HL-60/S4 treated with phorbol 12-myristate 13-acetate at 8.2 ng/mL for 4 days and 3 days (cell line): ENCODE data around the gene PXN.
"Not testable (repeated sequence)": the region's sequence is repeated elsewhere in the genome, so short reads cannot be mapped to it uniquely, and the experiment has no call there.

ENCODE experiments used
- in situ Hi-C: fragments of 300-500 bp; cut with MboI; formaldehyde crosslinking; loops from 2 replicates; pipeline ENCODE4 v1.15.0; 2022; ENCODE audit warnings: low sequenced_read_pairs

Gene PXN

DNA sequence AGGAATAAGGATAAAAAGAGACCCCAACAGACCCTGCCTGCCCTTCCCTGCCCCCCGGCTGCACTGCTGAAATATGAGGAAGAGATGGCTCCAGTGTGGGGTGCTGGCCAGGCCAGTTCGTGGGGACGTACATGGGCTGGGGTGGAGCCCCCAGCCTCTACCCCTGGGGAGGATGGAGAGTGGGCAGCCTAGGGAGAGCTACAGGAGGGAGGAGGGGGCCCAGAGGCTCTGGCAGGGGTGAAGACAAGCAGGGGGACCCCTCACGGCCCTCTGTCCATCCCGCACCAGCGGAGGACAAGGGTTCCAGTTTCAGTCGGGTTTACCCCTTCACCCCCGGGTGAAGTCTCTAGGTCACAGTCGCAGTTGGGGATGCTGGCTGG, 53.6 kb downstream of the PXN start:
- in situ Hi-C loops, result no loop called here

DNA sequence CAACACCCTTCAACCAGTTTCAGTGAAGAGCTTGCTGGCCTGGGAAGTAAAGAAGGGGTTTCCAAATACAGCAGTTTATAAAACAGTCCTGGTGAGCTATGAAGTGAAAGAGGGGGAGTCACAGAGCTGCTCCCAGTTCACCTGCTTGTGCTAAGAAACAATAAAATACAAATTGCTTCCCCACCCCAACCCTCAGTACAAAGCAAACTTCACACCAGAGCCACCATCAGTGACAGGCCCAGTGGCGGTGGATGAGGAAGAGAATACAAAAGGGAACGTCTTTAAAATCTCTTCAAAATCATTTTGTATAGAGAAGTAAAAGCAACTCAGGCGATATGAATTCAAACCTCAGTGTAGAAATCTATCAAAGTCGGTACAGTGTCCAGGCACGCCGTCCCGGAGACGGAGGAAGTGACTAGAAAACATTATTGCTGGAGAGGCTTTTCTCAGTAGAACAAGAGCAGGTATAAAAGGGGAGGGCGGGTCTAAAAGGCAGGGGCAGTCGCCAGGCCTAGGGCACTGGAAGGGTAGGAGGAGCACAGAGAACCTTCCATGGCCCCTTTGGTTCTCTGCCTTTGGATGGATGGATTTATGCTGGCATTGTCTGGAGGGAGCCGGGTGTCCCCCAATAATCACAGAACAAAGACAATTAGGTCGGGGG, 54.2 kb downstream of the PXN start:
- in situ Hi-C loops, result no loop called here

DNA sequence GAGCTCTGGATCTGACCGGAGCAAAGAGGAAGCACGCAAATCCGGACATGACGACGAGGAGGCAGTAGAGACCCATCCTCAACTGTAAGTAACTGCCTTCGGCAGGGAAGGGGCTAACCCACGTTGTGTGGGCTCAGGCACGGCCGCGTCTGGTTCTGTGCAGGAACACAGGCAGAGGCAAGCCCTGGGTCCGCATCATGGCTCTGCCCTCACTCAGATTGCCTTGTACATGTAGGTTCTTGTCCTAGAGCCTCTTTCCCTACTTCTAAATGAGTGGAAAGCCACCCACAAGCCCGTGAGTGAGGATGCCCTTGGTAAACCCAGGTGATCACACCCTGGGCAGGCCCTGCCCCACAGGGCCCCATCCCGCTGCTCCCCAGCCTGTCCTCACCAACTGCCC, 55.7 kb downstream of the PXN start:
- in situ Hi-C loops, result no loop called here

DNA sequence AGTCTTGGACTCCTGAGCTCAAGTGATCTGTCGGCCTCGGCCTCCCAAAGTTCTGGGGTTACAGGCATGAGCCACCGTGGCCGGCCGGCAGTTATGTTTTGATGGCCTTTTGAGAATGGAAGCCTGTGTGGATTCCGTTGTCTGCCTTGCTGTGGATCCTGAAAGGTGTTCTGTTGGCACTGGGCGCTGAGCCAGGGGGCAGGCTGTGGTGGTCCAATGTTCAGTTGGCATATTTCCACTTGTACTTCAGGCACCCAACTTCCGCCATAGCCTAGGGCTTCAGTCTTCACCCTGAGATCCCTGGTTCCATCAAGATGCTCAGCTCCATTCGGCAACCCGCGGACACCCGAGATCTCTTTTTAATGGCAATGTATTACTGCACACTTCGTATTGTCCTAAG, 58.3 kb downstream of the PXN start:
- in situ Hi-C loops, result no loop called here

DNA sequence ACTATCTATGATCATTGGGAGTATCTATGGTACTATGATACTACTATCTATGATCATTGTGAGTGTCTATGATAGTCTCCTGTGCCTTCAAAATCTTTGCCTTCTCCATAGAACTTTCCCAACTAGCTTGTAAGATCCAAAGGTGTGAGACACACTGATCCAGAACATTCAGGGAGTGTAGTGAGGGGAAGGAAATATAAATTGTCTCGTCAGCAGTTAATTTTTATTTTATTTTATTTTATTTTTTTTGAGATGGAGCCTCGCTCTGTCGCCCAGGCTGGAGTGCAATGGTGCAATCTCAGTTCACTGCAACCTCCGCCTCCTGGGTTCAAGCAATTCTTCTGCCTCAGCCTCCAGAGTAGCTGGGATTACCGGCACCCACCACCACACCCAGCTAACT, 58.7 kb downstream of the PXN start:
- in situ Hi-C loops, result not testable (repeated sequence)

DNA sequence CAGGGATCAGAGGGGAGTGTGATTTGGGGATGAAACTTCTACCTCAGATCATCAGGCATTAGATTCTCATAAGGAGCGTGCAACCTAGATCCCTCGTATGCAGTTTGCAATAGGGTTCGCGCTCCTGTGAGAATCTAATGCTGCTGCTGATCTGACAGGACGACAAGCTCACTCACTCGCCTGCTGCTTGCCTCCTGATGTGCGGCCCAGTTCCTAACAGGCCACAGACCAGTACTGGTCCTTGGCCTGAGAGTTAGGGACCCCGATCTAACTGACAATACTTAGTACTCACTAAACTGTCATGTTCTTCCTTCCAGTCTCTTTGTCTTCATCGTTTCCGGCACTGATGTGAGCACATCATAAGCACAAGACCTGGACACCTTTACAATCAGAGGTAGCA, 59.3 kb downstream of the PXN start:
- in situ Hi-C loops, result no loop called here

DNA sequence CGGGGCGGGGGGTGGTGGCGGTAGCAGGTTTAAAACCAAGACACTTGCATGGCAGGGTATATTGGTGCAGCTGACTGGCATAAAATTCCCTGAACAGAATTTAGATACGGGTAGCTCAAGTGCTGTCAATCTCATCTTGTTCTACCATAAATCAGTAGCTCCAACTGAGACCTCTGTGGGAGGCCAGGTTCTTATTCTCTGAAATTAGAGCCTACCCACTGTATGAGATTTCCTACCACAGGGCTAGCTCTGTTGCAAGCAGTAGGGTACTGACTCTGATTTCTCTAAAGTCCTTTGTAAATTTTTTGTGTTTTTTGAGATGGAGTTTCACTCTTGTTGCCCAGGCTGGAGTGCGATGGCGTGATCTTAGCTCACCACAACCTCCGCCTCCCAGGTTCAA, 61.4 kb downstream of the PXN start:
- in situ Hi-C loops, result no loop called here

DNA sequence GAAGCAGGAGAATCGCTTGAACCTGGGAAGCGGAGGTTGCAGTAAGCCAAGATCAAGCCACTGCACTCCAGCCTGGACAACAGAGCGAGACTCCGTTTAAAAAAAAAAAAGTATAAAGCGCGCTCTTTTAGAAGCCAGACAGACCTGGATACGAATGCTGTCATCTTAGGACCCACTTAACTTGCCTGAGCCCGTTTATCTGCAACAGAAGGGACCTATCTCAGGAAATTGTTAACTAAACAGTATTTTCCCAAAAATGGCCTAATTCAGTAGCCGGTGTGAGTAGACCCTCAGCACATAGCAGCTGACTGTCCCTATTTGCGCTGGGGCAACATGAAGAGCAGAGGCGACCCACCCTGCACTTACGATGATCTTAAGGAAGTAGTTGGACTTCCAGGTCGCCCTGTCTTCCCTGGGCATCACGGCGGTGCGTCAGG, 65.1 kb downstream of the PXN start:
- in situ Hi-C loops, result no loop called here

DNA sequence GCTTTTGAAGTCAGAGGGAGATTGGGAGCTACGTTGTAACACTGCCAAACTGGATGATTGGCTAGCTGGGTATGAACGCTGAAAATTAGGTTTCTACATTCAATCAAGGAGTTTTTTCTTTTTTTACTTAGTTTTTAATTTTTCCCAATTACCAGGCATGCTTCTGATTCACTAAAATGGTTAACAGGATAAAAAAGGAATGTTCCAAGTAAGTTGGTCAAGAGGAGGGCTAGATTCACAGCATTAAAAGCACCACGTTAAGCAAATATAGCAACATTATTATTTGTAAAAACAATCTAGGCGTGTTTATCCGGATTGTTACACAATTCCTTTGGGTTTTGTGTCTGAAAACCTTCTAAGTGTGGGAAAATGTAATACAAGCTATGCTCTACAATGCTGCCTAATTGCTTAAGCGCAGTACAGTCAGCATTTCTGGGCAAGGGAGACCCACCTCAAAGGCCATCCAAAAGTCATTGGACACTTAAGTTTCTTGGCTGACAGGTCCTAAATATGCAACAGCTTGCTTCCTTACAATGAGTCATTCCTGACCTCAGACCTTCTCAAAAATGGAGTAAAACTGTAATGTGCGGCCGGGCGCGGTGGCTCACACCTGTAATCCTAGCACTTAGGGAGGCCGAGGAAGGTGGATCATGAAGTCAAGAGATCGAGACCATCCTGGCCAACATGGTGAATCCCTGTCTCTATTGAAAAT, 65.8 kb downstream of the PXN start:
- in situ Hi-C loops, result no loop called here

DNA sequence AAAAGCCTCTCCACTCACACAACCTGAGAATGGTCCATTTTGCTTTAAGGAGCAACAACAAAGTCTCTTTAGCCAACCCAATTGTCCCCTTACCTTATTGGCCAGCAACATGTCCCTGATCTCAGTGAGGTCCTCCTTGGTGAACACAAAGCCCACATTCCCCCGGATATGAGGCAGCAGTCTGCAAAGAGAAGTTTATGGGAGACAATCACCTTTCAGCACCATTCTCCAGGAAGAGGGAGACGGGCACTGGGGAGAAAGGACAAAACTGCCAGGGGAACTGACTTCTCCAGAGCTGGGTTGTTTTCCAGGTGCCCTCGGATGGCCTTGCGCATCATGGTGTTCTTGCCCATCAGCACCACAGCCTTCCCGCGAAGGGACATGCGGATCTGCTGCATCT, 66.5 kb downstream of the PXN start:
- in situ Hi-C loops, result no loop called here

DNA sequence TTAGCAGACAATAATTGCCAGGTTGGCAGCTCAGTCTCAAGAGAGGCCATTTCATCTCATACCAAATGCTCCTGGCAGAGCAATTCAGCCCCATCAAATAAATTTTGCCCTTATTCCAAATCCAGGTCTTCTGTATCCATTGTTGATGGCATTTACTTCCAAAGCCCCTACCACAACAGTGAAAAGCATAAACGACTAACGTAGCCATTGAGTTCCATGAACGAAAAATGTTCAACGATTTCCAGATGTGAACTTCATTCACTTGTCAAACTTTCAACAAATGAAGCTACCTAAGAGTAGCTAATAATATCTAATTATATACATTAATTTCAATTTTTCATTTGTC, 68.0 kb downstream of the PXN start:
- in situ Hi-C loops, result no loop called here

DNA sequence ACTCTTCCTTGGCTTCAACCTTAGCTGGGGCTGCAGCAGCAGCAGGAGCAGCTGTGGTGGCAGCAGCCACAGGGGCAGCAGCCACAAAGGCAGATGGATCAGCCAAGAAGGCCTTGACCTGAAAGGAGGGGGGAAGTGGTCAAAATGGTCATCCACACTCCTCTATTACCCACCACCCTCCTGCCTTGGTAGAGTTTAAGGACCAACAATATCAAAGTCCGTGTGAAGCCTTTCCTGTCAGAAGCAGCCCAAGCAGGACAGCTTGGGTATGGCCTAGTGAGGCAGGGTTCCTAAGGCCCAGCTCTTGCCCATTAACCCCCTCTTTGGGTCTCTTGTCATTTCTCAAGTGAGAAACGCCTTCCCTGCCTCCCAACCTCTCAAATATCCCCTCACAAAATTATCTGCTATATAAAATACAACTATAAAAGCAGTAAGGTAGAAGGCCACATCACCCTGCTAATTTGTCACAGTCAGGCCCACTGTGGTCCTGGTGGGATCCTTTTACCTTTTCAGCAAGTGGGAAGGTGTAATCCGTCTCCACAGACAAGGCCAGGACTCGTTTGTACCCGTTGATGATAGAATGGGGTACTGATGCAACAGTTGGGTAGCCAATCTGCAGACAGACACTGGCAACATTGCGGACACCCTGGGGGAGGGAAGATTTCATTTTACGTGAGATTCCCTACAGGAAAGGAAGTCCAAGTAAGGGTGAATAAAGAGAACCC, 68.6 kb downstream of the PXN start:
- in situ Hi-C loops, result not testable (repeated sequence)

DNA sequence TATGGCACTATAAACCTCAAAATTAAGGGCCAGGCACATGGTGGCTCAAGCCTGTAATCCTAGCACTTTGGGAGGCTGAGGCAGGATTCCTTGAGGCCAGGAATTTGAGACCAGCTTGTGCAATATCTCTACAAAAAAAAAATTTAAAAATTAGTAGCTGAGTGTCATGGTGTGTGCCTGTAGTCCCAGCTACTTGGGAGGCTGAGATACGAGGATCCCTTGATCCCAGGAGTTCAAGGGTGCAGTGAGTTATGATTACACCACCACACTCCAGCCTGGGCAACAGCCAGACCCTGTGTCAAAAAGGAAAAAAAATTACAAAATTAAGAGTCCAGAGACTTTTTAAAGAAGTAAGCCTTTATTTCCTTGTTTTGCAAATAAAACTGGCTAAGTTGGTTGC, 69.2 kb downstream of the PXN start:
- in situ Hi-C loops, result no loop called here

DNA sequence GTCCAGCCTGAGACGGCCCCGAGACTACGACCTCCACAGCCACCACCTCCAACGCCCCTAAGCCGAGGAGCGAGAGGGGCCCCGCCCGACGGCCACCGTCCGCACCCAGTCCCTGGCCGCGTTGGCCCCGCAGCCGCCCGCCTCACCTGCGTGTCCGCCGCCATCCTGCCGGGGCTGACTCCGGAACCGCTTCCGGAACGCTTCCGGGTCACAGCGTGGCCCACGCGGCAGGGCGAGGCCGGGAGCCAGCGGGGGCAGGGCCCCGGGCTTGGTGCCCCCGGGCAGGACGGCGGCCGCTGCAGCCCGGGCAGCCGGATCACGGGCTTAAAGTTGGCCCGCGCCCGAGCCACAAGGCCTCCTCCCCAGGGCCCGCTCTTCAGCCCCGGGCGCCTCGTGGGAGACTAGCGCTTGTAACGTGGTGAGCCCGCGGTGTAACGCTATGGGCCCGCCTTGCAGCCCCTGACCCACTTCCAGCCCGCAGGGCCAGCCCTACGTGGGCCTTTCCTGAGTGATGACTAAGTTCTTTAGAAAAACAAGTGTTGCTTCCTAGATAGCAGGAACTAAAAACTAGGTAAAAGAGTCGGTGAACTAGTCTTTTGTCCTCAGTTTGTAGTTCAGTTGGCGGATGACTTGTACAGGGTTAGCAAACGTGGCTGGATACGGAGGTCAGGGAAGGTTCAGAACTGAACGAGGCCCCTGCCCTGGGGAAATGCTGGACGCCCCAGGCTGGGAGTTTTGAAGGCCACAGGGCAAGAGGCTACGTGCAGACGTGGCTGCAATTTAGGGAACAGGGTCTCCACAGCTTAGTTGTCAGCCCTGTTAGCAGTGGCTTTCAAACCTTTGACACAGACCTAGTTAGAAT, 70.8 kb downstream of the PXN start, which contains the start of gene GCN1:
Gene GCN1 (minus strand): TSS at position 182 of the 862 bp plus-strand sequence. CDS start 18 bp downstream, at position 164.
- in situ Hi-C loops, result no loop called here

DNA sequence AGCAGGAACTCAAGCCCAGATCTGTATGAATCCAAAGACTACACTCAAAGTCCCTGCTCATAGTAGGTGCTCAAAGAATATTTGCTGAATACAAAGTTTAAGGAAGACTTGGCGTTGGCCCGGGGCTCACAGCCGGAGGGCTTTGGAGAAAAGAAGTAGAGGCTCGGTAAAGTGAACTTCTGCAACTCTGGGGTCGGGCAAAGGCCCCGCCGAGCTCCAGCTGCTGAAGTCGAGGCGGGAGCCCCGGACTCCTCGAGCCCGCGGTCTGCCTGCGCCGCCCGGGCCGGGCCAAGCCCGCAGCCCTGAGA, 71.3 kb downstream of the PXN start:
- in situ Hi-C loops, result no loop called here

DNA sequence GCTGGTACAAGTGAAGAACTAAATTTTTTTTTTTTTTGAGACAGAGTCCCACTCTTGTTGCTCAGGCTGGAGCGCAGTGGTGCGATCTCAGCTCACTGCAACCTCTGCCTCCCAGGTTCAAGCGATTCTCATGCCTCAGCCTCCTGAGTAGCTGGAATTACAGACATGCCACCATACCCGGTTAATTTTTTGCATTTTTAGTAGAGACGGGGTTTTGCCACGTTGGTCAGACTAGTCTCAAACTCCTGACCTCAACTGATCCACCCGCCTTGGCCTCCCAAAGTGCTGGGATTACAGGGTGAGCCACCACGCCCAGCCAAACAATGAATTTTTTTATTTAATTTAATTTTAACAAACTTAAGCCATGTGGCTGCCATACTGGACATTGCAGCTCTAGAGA, 72.2 kb downstream of the PXN start:
- in situ Hi-C loops, result not testable (repeated sequence)

DNA sequence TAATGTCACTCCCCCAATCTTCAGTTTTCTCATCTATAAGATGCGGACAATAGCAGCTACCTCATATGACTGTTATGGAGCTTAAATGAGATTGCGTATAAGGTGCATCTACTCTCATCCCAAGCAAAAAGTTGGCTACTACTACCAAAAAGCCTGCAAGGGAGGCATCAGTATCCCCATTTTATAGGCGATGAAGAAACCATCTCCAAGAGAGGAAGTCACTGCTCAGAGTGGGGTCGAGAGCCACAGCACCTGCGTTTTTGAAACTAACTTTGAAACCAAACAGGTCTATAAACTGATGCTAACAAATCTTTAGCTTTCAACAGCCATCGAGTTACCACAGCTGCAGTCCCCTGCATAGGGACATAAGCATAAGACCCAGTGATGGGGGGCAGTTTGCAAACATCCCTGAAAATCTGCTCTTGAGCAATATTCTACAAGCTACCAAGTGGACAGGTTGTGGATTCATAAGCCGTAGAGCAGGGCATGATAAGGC, 74.5 kb downstream of the PXN start:
- in situ Hi-C loops, result no loop called here

DNA sequence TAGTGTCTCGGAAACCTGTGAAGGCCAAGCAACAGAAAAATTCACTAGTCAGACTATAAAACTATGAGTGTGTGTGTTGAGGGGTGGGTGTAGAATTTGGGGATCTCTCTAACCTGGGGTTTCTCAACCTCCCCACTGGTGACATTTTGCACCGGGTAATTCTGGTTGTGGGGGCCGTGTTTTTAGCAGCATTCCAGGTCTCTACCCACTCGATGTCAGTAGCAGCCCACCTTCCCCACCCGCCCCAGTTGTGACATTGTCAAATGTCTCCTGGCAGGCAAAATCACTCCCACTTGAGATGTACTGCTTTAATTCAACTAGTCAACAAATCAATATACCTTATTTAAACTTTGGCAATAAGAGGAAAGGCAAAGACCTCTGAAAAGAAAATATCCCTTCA, 75.1 kb downstream of the PXN start:
- in situ Hi-C loops, result no loop called here

DNA sequence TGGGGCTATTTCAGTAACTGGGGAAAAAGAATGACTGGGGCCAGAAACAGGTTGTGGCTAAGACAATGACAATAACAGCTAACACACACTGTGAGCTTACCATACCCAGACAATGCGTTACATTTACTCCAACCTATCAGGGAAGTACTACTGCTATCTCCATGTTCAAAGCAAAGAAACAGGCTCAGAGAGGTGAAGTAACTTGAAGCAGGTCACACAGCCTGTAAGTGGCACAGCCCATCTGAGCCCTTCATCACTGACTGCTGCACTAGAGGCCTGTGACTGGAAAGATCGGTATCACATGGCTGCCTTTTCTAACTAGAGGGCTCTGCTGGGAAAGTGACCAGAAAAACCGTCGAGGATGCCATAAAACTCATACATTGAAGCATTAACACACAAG, 78.9 kb downstream of the PXN start:
- in situ Hi-C loops, result no loop called here

DNA sequence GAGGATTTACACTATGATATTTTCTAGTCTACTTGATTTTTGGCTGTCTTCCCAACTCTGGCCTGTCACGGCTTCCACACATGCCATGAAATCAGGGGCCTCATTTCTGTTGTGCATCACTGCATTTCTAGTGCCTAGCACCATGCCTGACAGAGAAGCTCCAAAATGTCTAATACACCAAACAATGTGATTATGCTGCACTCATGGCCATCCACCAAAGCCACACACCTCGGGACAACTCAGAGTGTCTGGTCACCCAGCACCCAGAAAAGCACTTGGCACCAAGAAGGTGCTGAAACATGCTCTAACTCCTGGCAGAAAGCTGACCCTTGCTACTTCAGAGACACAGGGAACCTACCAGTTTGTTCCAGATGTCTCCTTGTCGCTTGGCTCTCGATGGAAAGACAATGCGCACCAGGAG, 82.3 kb downstream of the PXN start:
- in situ Hi-C loops, result no loop called here

DNA sequence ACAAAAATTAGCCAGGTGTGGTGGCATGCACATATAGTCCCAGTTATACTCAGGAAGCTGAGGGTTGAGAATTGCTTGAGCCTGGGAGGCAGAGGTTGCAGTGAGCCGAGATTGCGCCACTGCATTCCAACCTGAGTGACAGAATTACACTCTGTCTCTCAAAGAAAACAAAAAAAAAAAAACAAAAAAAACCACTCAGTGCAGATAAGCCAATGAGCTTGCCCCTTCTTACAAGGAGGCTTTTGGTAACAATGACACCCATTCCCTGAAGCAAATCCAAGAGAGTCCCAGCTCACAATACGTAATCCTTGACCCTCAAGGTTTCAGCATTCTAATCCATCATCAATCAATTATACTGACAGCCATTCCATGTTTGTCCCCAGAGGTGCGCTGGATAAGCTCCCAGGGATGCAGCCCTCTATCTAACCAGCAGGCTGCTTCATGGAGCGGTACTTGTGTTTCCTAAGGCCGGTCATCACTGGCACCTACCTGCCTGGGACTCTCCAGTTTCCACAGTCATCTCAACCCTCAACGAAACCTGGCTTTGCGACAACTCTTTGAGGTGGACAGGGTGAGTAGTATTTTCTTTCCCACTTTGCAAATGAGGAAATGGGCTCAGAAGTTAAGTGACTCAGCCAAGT, 83.4 kb downstream of the PXN start:
- in situ Hi-C loops, result no loop called here
